HG02870 (cell line): Measurements from ENCODE around the gene HBS1L.

ENCODE experiments used
- ATAC-seq: cut with Tn5 transposase; IDR thresholded peaks from one replicate; pipeline ENCODE4 v1.9.1; 2021; ENCODE audit warnings: mild to moderate bottlenecking, moderate library complexity; ENCODE audit not compliant: unreplicated experiment

Gene HBS1L

GRCh38 chr6:135002974-135003703 lies 51.5 kb downstream of the HBS1L start:
- peak; percentile 97 for ATAC-seq

DNA sequence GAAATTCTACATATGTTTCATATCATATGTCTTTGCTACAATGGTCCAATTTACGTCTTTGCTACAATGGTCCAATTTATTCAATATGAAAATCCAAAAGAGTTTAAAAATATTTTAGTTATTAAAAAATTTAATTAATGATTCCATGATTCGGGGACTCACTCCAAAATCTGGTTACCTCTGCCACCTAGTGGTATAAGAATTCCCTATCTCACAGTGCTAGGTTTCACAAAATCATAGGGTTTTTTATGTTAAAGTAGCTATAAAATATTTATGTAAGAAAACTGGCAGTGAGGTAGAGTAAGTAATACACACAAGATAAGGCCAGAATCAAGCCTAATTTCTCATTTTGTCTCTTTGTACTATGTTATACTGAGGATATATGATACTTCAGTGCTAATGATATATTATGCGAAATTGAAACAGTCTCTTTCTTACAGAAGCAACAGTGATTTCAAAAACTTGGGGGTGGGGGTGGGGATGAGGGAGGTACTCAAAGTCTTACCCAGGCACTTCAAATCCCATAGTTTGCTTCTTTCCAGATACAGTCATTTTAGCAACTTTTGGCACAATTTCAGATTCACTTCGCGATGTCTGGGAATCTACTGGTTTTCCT lies 52.3 kb downstream of the HBS1L start:
- ATAC-seq = no peak

- no peak for ATAC-seq
Measured at GRCh38 chr6:134999107-134999506, 55.5 kb downstream of the HBS1L start.

DNA sequence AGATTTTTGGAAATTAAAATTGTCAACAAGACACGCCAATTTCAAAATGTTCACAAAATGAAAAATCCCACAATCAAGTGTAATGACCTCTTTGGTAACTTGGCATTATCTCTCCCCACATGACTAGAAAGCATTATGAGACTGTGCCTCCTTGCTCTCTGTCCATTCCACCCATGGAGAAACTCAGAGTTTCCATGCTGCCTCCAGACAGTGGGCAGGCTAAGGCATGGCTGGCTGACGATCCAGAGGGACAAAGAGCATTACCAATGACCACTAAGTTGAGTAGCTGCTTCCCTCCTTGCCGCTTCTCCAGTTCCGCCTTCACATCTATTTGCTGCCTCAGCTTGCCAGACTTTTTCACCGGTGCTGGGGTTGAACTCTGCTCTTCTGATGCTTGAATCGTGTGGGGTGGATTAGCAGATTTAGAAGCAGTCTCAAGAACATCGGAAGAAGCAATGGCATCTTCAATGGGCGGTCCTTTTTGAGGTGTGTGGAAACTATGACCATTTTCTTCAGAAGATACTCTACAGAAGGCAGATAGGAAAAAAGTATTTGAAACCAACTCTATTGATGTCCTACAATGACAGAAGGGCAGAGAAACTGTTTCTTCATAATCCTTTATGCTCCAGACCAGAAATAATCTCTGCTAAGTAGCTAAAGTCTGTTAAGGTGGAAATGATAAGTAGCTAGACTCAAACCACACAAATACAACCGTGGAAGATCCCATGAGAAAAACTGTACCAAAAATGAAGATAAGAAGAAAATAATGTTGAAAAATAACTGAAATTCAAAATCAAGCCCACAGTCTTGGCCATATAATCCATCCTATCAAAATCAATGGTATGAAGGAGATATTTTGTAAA lies 57.3 kb downstream of the HBS1L start:
- ATAC-seq = no peak

DNA sequence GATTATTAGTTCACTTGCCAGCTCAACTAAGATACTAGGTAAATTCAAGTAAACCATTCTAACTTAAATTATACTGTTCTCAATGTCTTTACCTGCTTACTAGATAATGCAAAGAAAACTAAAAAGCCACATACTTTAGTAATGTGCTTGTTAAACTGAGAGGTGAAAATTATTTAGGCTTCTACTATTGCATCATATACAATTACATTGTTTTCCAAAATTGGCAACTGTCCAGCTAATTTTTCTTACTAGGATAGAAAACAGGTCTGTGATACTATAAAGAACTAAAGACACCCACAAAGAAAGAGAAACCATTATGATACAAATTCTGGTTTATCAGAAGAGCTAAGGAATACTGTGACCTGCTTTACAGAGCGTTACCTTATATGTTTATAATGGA lies 59.1 kb downstream of the HBS1L start:
- ATAC-seq = no peak

DNA sequence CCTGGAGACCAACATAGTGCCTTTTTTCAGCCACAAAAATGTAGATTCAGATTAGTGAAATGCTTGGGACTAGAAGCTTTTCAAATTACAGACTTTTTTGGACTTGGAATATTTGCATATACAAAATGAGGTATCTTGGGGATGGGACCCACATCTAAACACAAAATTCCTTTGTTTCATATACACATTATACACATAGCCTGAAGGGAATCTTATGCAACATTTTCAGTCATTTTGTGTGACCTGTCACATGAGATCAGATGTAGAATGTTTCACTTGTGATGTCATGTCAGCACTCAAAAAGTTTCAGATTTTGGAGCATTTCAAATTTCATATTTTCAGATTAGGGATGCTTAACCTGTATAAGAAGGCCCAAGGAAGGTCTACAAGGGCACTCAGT lies 60.2 kb downstream of the HBS1L start:
- no peak for ATAC-seq

DNA sequence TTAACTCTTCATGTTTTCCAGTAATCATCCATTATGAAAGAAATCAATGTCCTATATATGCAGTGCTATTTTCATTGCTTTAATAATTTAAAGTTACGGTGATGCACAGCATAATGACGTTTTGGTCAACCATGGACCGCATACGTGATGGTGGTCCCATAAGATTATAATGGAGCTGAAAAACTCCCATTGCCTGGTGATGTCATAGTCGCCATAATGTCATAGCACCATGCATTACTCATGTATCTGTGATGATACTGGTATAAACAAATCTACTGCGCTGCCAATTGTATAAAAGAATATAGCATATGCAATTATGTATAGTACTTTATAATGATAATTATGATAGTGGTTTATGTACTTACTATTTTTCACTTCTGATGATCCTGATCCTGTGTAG lies 62.5 kb downstream of the HBS1L start:
- ATAC-seq = no peak

- no peak for ATAC-seq
Measured at GRCh38 chr6:134990262-134990661, 64.4 kb downstream of the HBS1L start.

DNA sequence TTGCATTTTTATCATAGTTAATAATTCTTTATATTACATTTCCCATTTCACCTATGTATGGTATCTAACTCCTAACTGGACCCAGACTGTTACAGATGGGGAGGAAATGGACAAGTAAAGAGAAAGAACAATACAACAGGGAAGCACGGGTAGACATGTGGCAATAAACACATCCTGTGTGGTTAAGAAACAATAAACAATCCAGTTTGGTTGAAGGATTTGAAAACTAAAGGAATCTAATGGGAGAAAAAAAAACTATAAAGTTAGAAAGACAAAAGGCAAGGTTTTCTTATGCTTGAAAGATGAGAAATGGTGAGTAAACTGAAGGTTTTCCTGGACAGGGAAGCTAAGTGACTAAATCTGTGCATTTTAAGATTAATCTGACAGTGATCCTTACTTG lies 69.8 kb downstream of the HBS1L start:
- ATAC-seq = no peak

DNA sequence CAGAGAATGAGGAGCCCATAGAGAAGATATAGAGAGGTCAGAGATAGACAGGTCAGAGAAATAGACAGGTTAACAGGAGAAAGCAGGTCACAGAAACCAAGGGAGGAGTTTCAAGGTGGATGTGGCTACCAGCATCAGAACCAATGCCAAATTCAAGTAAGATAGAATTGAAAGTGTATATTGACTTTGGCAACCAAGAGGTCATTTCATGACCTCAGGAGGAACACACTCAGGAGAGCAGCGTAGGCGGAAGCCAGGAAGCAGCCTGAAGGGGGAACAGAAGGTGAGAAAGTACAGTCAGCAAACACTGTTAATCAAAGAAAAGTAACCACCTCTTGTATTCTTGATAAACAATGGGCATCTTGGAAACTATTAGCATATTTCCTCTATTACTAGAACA lies 70.8 kb downstream of the HBS1L start:
- no peak for ATAC-seq

DNA sequence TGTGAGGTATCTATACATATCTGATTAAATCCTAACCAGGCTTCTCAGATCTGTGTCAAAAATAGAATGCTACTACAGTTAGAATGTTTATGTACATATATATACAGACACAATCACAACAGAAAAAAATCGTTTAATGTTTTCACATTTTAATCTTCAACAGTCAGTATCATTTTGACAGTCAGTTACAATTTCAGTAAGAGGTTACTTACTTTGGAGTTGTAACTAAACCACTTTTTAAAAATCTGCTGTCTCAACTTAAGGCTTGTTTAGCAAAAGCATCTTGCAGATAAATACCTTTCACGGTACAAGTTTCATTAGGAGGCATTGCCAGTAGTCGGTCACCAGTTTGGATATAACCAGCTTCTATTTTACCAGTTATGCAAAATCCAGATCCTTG lies 72.5 kb downstream of the HBS1L start:
- no peak for ATAC-seq

- ATAC-seq = no peak
Measured at GRCh38 chr6:134980846-134981245, 73.8 kb downstream of the HBS1L start.

DNA sequence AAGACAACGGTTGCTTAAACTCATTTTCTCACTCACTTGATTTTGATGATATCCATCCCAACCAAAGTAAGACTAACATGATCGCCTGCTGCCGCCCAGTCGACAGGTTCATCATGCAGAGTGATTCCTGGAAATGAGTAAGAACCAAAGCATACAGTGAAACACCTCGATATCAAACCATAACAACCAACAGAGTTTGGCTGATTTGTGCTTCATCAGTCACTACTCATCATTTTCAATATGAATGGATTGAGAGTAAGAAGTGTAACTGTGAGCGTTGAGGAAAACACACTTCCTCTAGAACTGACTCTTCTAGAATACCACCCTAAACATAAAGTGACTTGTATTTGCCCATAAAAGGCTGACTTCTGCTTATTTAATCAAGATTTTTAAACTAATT lies 75.5 kb downstream of the HBS1L start:
- ATAC-seq = peak; percentile 97

- ATAC-seq = no peak
Measured at GRCh38 chr6:134974370-134974769, 80.3 kb downstream of the HBS1L start.

DNA sequence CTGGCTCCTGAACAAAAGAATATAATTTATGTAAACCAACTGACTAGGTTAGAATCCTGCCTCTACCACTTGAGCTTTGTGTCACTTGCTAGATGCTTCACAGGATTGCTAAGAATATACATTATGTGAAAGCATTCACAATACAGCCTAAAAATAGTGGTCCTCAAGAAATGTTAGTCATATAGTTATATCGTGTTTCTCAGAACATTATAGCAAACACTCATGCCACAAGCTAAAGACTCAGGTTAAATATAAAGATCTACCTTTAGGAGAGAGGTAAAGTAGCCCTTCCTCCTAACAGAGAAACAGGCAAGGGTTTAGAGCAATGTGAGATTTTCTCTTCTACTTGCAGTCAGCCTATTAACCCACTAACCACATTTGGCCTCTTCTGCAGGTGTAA lies 86.9 kb downstream of the HBS1L start:
- peak; percentile 82 for ATAC-seq

GRCh38 chr6:134964451-134965203 lies 90.0 kb downstream of the HBS1L start:
- ATAC-seq = no peak

DNA sequence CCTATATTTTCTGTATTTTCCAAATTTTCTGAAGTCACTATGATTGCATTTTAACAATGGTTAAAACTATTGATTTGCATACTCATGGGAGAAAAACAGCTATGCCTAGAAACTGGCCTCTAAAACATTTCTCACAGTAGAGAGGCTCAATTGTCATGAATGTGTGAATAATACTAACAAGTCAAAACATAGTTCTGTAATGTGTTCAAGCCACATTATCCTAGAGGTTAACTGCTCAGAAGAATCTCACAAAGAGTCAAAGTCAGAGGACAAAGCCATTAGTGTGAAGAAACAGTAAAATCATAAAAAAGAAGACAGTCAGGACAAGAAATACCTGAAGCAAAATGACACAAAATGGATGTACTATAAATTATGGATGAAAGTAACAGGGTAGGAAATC lies 92.2 kb downstream of the HBS1L start:
- no peak for ATAC-seq

DNA sequence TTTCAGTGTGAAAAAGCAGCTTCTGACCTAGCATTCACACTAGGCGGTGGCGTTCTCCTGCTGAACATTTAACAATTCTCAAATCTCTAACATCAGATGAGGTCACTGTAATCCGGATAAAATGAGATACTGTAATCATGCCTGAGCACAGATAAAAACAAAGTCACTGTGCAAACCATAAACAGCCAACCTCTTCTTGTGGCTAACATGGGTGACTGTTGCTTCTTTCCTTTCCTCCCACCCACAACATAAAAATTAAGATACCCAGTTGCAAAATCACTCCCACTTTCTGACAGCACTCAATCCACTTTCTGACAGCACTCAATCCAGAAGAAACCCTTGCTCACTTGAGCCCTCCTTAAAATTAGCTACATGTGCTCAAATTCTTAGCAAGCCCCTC lies 93.3 kb downstream of the HBS1L start:
- no peak for ATAC-seq

GRCh38 chr6:134959603-134960002 lies 95.0 kb downstream of the HBS1L start:
- no peak for ATAC-seq

DNA sequence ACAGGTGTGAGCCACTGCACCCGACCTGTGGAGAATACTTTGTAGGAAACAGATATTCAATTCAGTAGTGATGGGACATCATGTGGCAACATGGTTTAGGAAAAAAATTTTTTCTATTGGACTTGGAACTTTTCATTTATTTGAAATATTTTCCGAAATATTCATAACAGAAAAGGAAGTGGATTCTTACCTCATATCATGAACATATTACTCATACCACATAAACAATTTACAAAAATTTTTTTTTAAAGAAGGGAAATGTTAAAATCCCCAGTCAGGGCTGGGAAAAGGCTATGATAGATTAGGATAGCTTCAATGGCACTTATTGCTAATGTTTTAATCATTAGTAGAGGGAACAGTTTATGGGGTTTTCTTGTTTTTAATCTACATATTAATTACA lies 97.9 kb downstream of the HBS1L start:
- no peak for ATAC-seq

GRCh38 chr6:134956032-134956431 lies 98.6 kb downstream of the HBS1L start:
- no peak for ATAC-seq
